ENCODE results near the gene CNKSR2.

DNA sequence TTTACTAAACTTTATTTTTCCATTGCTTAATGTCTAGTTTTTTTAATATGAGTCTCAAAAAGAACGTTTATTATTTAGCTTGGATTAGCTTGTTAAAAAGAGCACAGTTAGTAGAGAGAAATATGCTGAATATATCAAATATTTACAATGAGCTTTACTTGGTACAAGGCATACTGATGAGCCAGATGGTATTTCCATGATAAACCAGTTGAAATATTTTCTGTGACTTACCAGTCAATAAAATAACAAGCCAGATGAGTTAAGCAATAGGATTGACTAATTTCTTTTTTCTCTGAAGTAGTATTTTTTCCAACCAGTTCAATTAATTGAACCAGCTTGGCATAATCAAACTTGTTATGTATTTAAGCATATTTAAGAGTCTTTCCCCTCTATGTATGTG lies 149.8 kb downstream of the CNKSR2 start:
- TF ChIP-seq POLR2AphosphoS5 (IDR thresholded peaks at IDR 0.05) (no peak), POLR2A (IDR thresholded peaks at IDR 0.05) (no peak), EP300 (IDR thresholded peaks at IDR 0.05) (no peak)
- TF ChIP-seq, protein P1, sequence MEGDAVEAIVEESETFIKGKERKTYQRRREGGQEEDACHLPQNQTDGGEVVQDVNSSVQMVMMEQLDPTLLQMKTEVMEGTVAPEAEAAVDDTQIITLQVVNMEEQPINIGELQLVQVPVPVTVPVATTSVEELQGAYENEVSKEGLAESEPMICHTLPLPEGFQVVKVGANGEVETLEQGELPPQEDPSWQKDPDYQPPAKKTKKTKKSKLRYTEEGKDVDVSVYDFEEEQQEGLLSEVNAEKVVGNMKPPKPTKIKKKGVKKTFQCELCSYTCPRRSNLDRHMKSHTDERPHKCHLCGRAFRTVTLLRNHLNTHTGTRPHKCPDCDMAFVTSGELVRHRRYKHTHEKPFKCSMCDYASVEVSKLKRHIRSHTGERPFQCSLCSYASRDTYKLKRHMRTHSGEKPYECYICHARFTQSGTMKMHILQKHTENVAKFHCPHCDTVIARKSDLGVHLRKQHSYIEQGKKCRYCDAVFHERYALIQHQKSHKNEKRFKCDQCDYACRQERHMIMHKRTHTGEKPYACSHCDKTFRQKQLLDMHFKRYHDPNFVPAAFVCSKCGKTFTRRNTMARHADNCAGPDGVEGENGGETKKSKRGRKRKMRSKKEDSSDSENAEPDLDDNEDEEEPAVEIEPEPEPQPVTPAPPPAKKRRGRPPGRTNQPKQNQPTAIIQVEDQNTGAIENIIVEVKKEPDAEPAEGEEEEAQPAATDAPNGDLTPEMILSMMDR (IDR thresholded peaks at IDR 0.05): no peak
